ENCODE measurements around the gene PPP1R2.

DNA sequence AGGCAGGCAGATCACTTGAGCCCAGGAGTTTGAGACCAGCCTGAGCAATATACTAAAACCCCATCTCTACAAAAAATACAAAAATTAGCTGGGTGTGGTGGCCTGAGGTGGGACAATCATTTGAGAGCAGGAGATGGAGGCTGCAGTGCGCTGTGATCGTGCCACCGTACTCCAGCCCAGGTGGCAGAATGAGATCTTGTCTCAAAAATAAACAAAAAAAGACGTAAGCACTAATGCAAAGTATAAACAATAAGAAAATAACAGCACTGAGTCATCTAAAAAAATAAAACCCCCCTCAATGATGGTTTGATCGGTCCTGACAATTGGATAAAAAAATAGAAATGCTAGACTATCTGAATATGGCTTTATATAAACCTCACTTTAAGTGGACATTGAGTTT, 3.6 kb downstream of the PPP1R2 start:
- TF ChIP-seq POLR2AphosphoS5 (IDR thresholded peaks at IDR 0.05; ENCODE audit: low read depth), result no peak
- TF ChIP-seq, protein P1, sequence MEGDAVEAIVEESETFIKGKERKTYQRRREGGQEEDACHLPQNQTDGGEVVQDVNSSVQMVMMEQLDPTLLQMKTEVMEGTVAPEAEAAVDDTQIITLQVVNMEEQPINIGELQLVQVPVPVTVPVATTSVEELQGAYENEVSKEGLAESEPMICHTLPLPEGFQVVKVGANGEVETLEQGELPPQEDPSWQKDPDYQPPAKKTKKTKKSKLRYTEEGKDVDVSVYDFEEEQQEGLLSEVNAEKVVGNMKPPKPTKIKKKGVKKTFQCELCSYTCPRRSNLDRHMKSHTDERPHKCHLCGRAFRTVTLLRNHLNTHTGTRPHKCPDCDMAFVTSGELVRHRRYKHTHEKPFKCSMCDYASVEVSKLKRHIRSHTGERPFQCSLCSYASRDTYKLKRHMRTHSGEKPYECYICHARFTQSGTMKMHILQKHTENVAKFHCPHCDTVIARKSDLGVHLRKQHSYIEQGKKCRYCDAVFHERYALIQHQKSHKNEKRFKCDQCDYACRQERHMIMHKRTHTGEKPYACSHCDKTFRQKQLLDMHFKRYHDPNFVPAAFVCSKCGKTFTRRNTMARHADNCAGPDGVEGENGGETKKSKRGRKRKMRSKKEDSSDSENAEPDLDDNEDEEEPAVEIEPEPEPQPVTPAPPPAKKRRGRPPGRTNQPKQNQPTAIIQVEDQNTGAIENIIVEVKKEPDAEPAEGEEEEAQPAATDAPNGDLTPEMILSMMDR (IDR thresholded peaks at IDR 0.05; ENCODE audit: insufficient read depth, low read length), result no peak
- TF ChIP-seq, protein P2, sequence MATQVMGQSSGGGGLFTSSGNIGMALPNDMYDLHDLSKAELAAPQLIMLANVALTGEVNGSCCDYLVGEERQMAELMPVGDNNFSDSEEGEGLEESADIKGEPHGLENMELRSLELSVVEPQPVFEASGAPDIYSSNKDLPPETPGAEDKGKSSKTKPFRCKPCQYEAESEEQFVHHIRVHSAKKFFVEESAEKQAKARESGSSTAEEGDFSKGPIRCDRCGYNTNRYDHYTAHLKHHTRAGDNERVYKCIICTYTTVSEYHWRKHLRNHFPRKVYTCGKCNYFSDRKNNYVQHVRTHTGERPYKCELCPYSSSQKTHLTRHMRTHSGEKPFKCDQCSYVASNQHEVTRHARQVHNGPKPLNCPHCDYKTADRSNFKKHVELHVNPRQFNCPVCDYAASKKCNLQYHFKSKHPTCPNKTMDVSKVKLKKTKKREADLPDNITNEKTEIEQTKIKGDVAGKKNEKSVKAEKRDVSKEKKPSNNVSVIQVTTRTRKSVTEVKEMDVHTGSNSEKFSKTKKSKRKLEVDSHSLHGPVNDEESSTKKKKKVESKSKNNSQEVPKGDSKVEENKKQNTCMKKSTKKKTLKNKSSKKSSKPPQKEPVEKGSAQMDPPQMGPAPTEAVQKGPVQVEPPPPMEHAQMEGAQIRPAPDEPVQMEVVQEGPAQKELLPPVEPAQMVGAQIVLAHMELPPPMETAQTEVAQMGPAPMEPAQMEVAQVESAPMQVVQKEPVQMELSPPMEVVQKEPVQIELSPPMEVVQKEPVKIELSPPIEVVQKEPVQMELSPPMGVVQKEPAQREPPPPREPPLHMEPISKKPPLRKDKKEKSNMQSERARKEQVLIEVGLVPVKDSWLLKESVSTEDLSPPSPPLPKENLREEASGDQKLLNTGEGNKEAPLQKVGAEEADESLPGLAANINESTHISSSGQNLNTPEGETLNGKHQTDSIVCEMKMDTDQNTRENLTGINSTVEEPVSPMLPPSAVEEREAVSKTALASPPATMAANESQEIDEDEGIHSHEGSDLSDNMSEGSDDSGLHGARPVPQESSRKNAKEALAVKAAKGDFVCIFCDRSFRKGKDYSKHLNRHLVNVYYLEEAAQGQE (IDR thresholded peaks at IDR 0.05; ENCODE audit: insufficient replicate concordance, low read depth), result no peak
- TF ChIP-seq SPI1 (IDR thresholded peaks at IDR 0.05; ENCODE audit: borderline replicate concordance, low read depth), result no peak
- no peak for TF ChIP-seq GABPA (IDR thresholded peaks at IDR 0.05; ENCODE audit: low read depth)

Measured in HL-60 (cell line).